CD4-positive, alpha-beta T cell (primary cell): ENCODE measurements around the gene EXD3. TPM values are rescaled to one million over a fixed set of nuclear protein-coding genes. Genes with fewer than 3 reads are reported as not detected.
A peak's percentile ranks its signal among the peaks of the same experiment; 100 is the strongest.

Experiments
- ATAC-seq: fragments of 200-7000 bp; cut with Tn5 transposase; one replicate; pipeline ENCODE4 v1.10.0; 2022; ENCODE audit warnings: mild to moderate bottlenecking; ENCODE audit not compliant: poor library complexity
- CTCF ChIA-PET: fragments of 350-600 bp; sonication (Branson Sonifier 250); formaldehyde crosslinking; loops from one replicate; lab custom pipeline; 2021; ENCODE audit warnings: antibody characterized with exemption, inconsistent platforms; lab: Charles Lee
- POLR2A ChIA-PET: fragments of 350-600 bp; sonication (Branson Sonifier 250); formaldehyde crosslinking; loops from one replicate; lab custom pipeline; 2021; ENCODE audit warnings: antibody characterized with exemption, inconsistent platforms; lab: Charles Lee
- DNase-seq, 14 experiments: peaks; one replicate each; pipeline ENCODE4 v3.0.0-alpha.2; 2013 to 2020; ENCODE audit warnings: mixed read lengths in 2 of 14
- H3K27ac ChIP-seq, 2 donors: one replicate each; pipeline versions ENCODE4 v1.5.1 to v1.7.0; 2013; ENCODE audit warnings: low read length in 2 of 2, low read depth in 1 of 2, mild to moderate bottlenecking in 1 of 2
- H3K27me3 ChIP-seq, 2 experiments: 1 replicate in 1 of 2; 2 replicates in 1 of 2; pipeline versions ENCODE4 v1.6.1 to v1.7.0; 2013; ENCODE audit warnings: low read length in 2 of 2, control low read depth in 1 of 2, mild to moderate bottlenecking in 1 of 2, moderate library complexity in 1 of 2; ENCODE audit not compliant: insufficient read depth in 2 of 2, control insufficient read depth in 1 of 2
- H3K36me3 ChIP-seq: one replicate; pipeline ENCODE4 v1.6.1; 2013; ENCODE audit warnings: low read length, control low read depth; ENCODE audit not compliant: insufficient read depth
- H3K4me1 ChIP-seq: one replicate; pipeline ENCODE4 v1.6.1; 2013; ENCODE audit warnings: low read length, control low read depth; ENCODE audit not compliant: insufficient read depth
- H3K4me3 ChIP-seq: one replicate; pipeline ENCODE4 v1.5.1; 2013; ENCODE audit warnings: mild to moderate bottlenecking, low read length, moderate library complexity
- H3K9me3 ChIP-seq, 2 experiments: 1 replicate in 1 of 2; 2 replicates in 1 of 2; pipeline versions ENCODE4 v1.6.1 to v1.7.0; 2013; ENCODE audit warnings: low read length in 2 of 2, mild to moderate bottlenecking in 2 of 2, control low read depth in 1 of 2, moderate library complexity in 1 of 2; ENCODE audit not compliant: control insufficient read depth in 1 of 2, insufficient read depth in 1 of 2
- H3K27ac Mint-ChIP-seq: one replicate; pipeline ENCODE4 v1.8.0; 2020; ENCODE audit warnings: mixed read lengths
- H3K27me3 Mint-ChIP-seq: one replicate; pipeline ENCODE4 v1.8.0; 2021; ENCODE audit warnings: mixed read lengths
- H3K36me3 Mint-ChIP-seq: one replicate; pipeline ENCODE4 v1.8.0; 2021; ENCODE audit warnings: low read depth, mixed read lengths
- H3K4me1 Mint-ChIP-seq: one replicate; pipeline ENCODE4 v1.8.0; 2021; ENCODE audit warnings: low read depth, mixed read lengths
- H3K4me3 Mint-ChIP-seq: one replicate; pipeline ENCODE4 v1.8.0; 2020; ENCODE audit warnings: mild to moderate bottlenecking, mixed read lengths
- H3K9me3 Mint-ChIP-seq: one replicate; pipeline ENCODE4 v1.8.0; 2020; ENCODE audit warnings: mixed read lengths
- intact Hi-C, 2 experiments: fragments of 100-400 bp; cut with DNase I in 1 of 2; cut with micrococcal nuclease in 1 of 2; formaldehyde crosslinking; loops; one replicate each; pipeline versions ENCODE4 v1.15.1 to v1.9.0; 2023 to 2025; cut with DNase I, micrococcal nuclease
- total RNA-seq, 174 experiments: library from RNA in 2 of 174; stranded (reverse) in 2 of 174; gene quantifications; one replicate each; pipeline ENCODE4 v1.2.3 and lab custom pipeline; 2021 to 2026
- TF ChIP-seq, protein P1 (sequence below): fragments of 200-600 bp; IDR thresholded peaks from one replicate; pipeline ENCODE4 v1.8.0; 2022; ENCODE audit warnings: antibody characterized with exemption, mild to moderate bottlenecking

The EXD3 gene
- total RNA-seq, 2 experiments from 2014 or later: 14.9 to 16.9 TPM

DNA sequence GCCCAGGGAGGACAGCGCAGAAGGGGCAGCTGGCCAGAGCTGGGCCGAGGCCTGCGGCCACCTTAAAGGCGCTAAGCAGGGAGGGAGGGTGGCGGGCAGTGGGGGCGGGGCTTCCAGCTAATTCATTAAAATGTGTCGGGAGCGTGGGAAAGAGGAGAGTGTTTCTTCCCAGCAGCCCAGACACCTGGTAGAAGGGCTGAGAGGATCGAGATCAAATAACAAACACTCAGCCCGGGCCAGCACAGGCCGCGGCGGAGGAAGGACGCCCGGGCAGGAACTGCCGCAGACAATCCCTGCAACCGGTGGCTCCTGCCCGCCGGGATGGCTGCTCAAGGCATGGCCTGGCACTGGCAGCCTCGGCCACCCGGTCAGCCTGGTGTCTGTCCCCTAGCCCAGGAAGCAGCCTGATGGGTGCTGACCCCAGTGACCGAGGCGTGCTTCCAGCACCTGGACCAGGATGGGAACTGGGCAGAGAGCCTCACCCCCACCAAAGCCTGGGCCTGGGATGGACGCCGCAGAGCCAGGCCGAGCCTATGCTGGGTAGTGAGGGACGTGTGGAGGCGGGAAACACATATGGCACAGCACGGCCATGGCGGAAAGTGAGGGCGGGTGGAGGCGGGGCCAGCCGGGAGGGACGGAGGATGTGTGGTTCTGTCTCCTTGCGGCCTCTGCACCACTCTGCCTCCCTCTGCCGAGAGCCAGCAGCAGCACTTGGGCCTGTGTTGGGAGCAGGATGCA lies 117.7 kb downstream of the EXD3 start:
- Mint-ChIP-seq H3K9me3 (no peaks in the 10 kb centered on the region), H3K4me1 (peaks cover 11% of the 10 kb centered on the region), H3K27me3 (peaks cover 5% of the 10 kb centered on the region), H3K4me3 (peak overlapping the region; percentile 71), H3K27ac (no peak overlapping the region), H3K36me3 (no peaks in the 10 kb centered on the region)
- Histone ChIP-seq H3K4me1 (peaks cover 49% of the 10 kb centered on the region), H3K27ac (no peak overlapping the region), H3K4me3 (peak overlapping the region; percentile 14), H3K27me3 (peaks cover 2 to 8% of the 10 kb centered on the region in 2 experiments), H3K36me3 (no peaks in the 10 kb centered on the region), H3K9me3 (peaks cover 0 to 3% of the 10 kb centered on the region in 2 experiments)
- TF ChIP-seq, protein P1, sequence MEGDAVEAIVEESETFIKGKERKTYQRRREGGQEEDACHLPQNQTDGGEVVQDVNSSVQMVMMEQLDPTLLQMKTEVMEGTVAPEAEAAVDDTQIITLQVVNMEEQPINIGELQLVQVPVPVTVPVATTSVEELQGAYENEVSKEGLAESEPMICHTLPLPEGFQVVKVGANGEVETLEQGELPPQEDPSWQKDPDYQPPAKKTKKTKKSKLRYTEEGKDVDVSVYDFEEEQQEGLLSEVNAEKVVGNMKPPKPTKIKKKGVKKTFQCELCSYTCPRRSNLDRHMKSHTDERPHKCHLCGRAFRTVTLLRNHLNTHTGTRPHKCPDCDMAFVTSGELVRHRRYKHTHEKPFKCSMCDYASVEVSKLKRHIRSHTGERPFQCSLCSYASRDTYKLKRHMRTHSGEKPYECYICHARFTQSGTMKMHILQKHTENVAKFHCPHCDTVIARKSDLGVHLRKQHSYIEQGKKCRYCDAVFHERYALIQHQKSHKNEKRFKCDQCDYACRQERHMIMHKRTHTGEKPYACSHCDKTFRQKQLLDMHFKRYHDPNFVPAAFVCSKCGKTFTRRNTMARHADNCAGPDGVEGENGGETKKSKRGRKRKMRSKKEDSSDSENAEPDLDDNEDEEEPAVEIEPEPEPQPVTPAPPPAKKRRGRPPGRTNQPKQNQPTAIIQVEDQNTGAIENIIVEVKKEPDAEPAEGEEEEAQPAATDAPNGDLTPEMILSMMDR: no peak
- CTCF ChIA-PET: no interaction called here
- POLR2A ChIA-PET: no interaction called here
- DNase-seq (peak; percentile 33 to 77 (median 57)), ATAC-seq (peak; percentile 51)
- intact Hi-C loops: no loop called here

DNA sequence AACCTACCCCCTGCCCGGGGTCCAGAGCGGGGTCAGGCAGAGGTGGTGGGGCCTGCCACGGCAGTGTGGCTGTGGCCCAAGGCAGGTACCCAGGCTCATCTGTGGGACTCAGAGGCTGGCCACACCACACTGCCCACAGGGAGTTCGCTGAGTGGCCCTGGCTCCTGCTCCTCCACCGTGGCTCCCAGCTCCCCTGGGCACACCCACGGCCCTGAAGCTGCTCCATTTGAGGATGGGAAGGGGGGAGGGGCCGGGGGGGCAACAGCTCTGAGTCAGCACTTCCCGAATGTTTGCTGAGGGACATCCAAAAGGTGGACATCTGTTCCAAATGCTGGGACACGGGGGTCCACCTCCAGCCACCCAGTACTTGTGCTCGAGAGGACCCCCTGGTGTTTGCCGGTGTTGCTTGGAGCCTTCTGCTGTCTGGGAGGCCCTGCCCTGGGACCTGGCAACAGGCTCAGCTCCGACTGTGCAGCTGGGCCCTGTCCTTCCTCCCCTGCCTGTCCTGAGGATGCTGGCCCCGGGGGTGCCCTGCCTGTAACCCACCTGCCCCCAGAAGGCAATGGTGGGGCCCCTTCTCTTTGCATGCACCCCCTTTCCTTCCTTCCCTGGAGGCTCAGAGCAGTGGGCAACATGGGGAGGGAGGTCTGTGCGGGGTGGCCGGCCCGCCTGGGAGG lies 118.4 kb downstream of the EXD3 start:
- H3K4me1 Mint-ChIP-seq: peaks cover 11% of the 10 kb centered on the region
- peaks cover 9 to 15% of the 10 kb centered on the region in 2 experiments for H3K27me3 ChIP-seq
- no peak overlapping the region for H3K27ac Mint-ChIP-seq
- ATAC-seq (no peak), DNase-seq (peak in 2 of 14 experiments; percentile 30)
- H3K36me3 Mint-ChIP-seq: no peaks in the 10 kb centered on the region
- H3K9me3 Mint-ChIP-seq: no peaks in the 10 kb centered on the region
- H3K4me1 ChIP-seq: peaks cover 49% of the 10 kb centered on the region
- intact Hi-C loops: loop anchor here in 1 of 2 experiments (5.0 kb wide), 1 partner anchor 158 kb away; no protein-coding TSS in a partner anchor
- ChIA-PET POLR2A (no interaction called here), CTCF (no interaction called here)
- no peaks in the 10 kb centered on the region for H3K36me3 ChIP-seq
- no peak overlapping the region for H3K4me3 ChIP-seq
- TF ChIP-seq, protein P1: no peak
- peaks cover 8% of the 10 kb centered on the region for H3K27me3 Mint-ChIP-seq
- peaks cover 0 to 3% of the 10 kb centered on the region in 2 experiments for H3K9me3 ChIP-seq
- H3K4me3 Mint-ChIP-seq: no peak overlapping the region
- no peak overlapping the region for H3K27ac ChIP-seq

GRCh38 chr9:137303893-137304382 lies 119.0 kb downstream of the EXD3 start:
- TF ChIP-seq, protein P1: no peak
- no peaks in the 10 kb centered on the region for H3K36me3 Mint-ChIP-seq
- no peaks in the 10 kb centered on the region for H3K9me3 Mint-ChIP-seq
- ChIA-PET CTCF (no interaction called here), POLR2A (no interaction called here)
- Histone ChIP-seq H3K4me1 (peaks cover 49% of the 10 kb centered on the region), H3K9me3 (peaks cover 0 to 3% of the 10 kb centered on the region in 2 experiments), H3K36me3 (no peaks in the 10 kb centered on the region), H3K27ac (no peak overlapping the region), H3K27me3 (peaks cover 14 to 21% of the 10 kb centered on the region in 2 experiments), H3K4me3 (no peak overlapping the region)
- peaks cover 8% of the 10 kb centered on the region for H3K27me3 Mint-ChIP-seq
- H3K4me1 Mint-ChIP-seq: peaks cover 11% of the 10 kb centered on the region
- H3K27ac Mint-ChIP-seq: no peak overlapping the region
- DNase-seq (peak in 2 of 14 experiments; percentile 31 to 40), ATAC-seq (no peak)
- H3K4me3 Mint-ChIP-seq: peak overlapping the region; percentile 20
- intact Hi-C loops: loop anchor here in 1 of 2 experiments (2.0 to 5.0 kb wide), 2 partner anchors 103 to 158 kb away; no protein-coding TSS in a partner anchor
